NCI-H1694 treated with DMSO at 0.1 percent for 48 hours (cell line): ENCODE data around the gene ARMC8.

Source experiments
- DNase-seq: peaks from one replicate; lab custom pipeline; 2025; lab: John Stamatoyannopoulos, UW

Gene ARMC8

DNA sequence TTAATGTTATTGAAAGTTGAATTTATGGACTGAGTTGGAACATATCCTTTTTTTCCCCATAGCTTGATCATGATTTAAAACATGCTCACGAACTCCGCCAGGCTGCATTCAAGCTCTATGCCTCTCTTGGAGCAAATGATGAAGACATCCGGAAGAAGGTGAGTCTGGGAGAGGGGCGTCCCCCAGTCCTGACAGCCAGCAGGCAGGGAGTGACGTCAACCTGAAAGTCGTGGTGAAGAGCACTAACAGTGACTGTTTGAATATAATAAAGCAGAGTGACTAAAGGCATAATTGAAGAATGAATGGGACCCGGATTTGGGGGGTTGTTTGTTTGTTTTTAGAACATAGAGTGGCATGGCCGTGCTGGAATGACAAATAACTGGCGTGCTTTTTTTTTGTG, 57.9 kb downstream of the ARMC8 start:
- no peak for DNase-seq

DNA sequence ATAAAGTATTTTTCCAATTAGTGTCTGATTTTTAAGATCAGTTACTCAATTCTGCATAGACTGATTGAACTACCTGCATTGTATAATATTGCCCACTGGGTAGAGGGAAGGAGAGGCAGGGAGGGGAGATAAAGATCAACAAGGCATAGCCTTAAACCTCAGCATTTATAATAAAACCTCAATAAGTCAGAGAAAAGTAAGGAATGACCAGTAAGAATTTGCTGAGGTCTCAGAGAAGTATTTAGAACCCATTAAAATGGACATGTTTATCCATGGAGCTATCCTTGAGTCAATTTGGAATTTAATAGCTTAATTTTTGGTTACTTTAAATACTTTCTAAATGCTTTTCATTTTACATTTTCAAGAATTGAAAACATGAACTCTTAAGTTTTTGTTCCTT, 62.5 kb downstream of the ARMC8 start:
- no peak for DNase-seq

DNA sequence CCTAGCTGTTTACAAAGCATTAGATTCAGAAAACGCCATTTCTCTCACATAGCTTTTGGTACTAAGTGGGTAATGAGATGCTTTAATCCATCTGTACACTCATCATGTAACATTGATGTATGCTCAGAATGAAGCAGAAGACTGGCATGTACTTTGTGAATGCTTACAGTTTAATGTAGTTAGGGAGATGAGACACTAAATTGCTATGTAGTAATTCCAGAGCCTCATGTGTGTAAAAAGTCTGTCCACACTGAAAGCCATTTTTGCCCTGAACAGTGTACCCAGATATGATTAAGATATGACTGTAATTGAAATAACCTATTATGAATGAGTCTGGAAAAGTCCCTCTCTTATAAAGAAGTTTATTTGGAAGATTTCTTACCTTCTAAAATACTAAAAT, 66.5 kb downstream of the ARMC8 start:
- no peak for DNase-seq

- DNase-seq = no peak
These were observed 67.1 kb downstream of the ARMC8 start for GRCh38 chr3:138254216-138254615.

DNA sequence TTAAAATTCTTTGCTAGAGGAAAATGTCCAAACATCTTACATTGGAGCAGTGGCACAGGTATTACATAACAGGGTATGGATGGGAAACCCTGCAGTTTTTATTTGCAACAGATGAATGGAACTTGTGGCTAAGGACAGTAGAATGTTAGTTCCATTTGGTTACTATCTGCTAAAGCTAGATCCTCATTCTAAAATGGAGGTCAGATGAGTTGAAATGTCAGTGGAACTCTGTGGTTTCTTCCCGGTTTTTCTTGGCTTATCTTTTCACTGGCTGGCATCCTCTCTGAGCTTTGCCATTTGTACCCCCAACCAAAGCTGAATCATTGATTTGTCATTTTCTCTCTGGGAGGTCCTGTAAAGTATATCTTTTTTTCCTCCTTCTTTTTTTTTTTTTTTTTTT, 68.9 kb downstream of the ARMC8 start:
- no peak for DNase-seq

DNA sequence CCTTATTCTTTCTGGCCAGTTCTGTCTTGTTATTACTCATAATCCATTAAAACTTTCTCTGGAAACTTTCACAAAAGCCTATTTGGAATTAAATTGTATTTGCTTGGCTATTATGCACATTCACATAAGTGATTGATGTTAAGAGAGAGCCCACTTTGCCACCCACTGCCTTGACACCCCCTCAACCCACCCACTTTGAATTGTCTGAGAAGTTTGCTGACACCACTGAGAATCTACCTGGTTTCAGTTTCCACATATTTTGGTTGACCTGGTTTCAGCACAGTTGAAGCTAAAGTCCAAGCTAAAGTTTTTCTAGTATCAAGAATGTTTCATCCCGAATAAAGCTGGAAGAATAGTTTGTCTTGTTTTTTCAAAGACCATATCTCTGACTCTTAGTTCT, 70.9 kb downstream of the ARMC8 start:
- DNase-seq = no peak

DNA sequence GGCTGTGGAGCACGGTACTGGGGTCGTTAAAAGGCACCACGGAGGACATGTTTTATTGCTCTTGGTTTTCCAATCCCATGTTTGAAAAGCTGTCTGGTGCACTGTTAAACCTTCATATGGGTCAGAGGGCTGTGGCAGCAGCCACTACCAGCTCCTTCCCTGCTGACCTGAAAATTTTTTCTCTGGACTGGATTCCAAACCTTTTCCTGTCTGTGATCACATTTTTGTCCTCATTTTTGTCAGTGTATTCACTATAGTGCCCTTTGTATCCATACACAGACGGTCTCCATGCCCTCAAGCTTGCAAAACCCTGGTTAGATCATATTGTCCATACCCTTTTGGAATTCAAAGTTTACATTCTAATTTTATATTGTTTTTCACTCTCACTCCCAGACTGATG, 72.0 kb downstream of the ARMC8 start:
- no peak for DNase-seq

DNA sequence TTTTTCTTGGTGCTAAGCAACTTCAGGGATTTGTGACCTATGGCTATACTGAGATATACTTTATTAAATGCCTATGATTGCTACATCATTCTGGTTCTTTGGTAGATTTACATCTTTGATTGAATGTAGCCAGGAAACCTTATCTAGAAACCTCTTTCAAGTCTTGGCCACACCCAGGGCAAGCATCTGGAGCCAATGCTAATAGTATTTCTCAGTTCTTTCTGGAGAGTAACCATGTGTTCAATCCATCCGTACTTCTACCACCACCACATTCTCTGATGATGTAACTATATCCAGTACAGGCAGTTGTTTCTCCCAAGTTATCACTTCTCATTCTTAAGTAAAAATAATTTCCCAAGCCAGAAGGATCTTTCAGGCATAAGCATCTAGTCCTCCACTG, 73.5 kb downstream of the ARMC8 start:
- no peak for DNase-seq

GRCh38 chr3:138263104-138263503, 76.0 kb downstream of the ARMC8 start:
- DNase-seq = no peak

GRCh38 chr3:138265745-138266144, 78.6 kb downstream of the ARMC8 start:
- DNase-seq = no peak

DNA sequence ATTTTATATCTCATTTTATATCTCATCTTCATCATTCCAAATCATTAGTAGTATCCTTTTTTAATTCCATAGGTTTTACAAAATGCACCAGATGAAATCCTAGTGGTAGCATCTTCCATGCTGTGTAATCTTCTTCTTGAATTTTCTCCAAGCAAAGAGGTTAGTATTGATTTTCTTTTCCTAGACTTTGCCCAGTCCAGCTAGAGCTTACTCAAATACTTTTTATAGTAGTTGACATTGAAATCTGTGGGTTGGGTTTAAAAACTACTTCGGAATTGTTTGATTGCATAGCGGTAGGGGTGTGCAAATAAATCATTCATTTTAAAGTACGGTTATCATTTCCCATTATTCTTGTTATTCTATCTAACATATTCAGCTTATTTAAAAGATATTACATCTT, 80.0 kb downstream of the ARMC8 start:
- no peak for DNase-seq

- no peak for DNase-seq
These were observed 83.1 kb downstream of the ARMC8 start for GRCh38 chr3:138270245-138270644.

- DNase-seq = no peak
These were observed 84.2 kb downstream of the ARMC8 start for GRCh38 chr3:138271189-138271794.

GRCh38 chr3:138281561-138281960, 94.5 kb downstream of the ARMC8 start:
- no peak for DNase-seq

- DNase-seq = no peak
These were observed 95.7 kb downstream of the ARMC8 start for GRCh38 chr3:138282836-138283235.

GRCh38 chr3:138284079-138284478, 97.0 kb downstream of the ARMC8 start:
- DNase-seq = no peak

DNA sequence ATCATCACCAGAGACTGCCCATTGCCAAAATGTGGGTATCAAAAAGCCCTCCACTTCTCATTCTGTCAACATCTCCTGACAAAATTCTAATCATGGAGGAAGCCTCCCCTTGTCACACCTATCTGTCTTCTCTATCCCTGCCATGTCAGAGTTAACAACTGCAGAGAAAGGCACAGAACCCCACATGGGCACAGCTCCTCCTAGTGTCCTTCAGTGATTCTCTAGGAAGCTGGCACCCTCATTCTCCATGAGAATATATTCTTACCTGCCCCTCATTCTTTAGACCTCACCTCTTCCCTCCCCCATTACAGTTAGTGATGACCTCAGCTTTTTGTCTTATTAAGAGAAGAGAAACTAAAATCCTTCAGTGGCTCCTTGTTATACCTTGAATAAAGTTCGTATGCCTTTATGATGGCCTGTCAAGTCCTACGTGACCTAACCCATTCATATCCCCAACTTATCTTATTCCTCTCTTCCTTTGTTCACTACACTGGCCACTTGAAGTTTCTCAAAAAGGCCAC, 97.9 kb downstream of the ARMC8 start:
- DNase-seq = no peak

- no peak for DNase-seq
These were observed 102.2 kb downstream of the ARMC8 start for GRCh38 chr3:138289260-138289659.

DNA sequence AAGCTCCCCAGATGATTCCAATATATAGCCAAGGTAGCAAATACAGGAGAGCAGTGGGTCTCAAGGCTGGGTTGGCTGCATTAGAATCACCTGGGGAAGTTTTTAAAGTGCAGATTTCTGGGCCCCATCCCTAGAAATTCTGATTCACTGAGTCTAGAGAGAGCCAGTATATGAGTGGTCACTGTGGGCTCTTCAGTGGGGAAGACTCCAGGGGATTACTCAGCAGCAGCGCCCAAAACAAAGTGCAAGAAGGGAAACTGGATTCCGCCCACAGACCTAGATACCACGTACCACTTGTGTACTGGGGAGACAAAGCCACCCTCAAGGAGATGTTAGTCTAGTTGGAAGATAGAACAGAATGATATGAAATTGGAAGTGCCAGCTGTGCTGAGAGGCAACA, 102.6 kb downstream of the ARMC8 start:
- DNase-seq = no peak

DNA sequence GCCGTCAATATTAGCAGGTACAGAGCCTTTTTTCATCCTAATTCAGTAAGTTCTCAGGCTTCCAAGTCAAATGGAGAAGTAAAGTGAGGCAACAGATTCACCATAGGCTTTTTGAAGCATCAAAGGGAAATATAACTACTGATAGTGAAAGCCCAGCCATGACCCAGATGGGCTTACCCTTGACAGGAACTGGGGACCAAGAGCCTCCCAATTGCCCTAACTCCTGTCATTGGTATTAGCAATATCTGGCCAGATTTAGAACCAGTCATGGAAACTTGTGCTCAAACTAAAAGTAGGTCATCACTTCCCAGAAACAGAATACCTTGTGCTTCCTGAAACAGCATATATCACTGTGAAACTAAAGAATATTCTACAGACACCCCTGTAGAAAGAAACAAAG, 109.5 kb downstream of the ARMC8 start:
- DNase-seq = no peak

GRCh38 chr3:138297059-138297607, 110.0 kb downstream of the ARMC8 start:
- DNase-seq = no peak

DNA sequence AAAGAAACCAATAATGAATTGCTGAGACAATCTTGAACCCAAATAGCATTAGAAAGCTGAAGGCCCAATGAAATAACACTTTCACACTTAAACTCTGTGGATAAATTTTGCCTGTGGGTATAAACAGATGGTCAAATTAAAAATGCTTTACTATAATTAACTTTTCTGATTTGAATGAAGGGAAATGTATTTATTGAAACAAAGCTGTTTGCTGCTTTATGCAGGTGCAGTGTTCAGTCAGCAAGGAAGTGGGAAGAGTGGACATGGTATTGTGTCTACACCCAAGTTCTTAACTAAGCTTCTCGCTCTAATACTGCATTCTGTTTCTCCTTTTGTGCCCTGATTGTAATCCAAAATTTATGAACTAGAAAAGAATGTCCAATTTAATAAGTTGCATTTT, 110.8 kb downstream of the ARMC8 start:
- DNase-seq = no peak

- DNase-seq = no peak
These were observed 113.5 kb downstream of the ARMC8 start for GRCh38 chr3:138300647-138301046.

DNA sequence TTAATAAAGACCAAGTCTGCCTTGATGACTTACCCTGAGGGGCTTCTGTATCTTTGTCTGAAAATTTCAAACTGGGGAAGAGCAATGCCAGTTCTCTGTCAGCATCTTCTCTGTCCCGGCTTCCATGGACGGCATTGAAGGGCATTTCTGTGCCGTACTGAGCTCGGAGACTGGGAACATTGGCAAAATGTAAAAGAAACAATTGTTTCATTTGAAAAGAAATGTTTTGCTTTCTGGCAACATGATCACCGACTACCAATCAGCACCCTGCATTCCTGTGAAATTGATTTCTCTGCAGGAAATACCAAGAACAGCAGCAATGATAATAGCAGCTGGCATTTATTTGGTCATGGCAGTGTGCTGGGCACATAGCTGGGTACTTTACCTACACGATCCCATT, 116.4 kb downstream of the ARMC8 start:
- DNase-seq = no peak
